ENCODE data around the gene SORCS3. TPM values are rescaled to one million over a fixed set of nuclear protein-coding genes. Genes with fewer than 3 reads are reported as not detected.
A peak's percentile ranks its signal among the peaks of the same experiment; 100 is the strongest.

The SORCS3 gene
- total RNA-seq, 1 donor from 2014 or later: 1.00 TPM

DNA sequence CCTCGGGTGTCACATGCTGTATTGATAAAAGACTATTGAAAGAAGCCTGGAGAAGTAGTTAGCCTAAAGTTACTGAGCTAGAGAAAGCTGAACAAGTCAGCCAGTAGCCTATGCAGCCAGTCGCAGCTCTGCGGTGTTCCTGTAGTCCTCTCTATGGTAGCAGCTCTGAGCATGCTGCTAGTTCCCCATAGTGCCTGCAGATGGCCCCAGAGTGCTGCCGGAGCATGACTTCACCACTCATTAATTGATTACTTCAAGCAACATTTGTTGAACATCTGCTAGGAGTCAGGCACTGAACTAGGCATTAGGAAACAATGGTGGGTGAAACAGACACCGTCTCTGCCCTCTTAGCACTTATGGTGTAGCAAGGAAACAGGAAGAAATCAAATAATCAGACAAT, 422.7 kb downstream of the SORCS3 start:
- no peak overlapping the region for H3K4me3 ChIP-seq (ENCODE audit: insufficient read depth, low read depth, low read length)
- H3K4me1 ChIP-seq (ENCODE audit: insufficient read depth, low read length): peaks cover 5% of the 10 kb centered on the region
- H3K4me2 ChIP-seq (ENCODE audit: low read length): no peak overlapping the region
- H4K20me1 ChIP-seq (ENCODE audit: insufficient read depth, low read length): no peaks in the 10 kb centered on the region
- H2AFZ ChIP-seq (ENCODE audit: low read depth, low read length): no peak overlapping the region
- H3K27me3 ChIP-seq (ENCODE audit: insufficient read depth, low read length): no peaks in the 10 kb centered on the region
- H3K36me3 ChIP-seq (ENCODE audit: insufficient read depth, low read length): no peaks in the 10 kb centered on the region
- H3K27ac Mint-ChIP-seq (ENCODE audit: unreplicated experiment): no peak overlapping the region
- TF ChIP-seq CTCF (IDR thresholded peaks at IDR 0.05; ENCODE audit: insufficient read depth, low read depth, low read length) (peak; percentile 86), EZH2 (IDR thresholded peaks at IDR 0.05; ENCODE audit: insufficient read depth, low read length) (no peak)
- FAIRE-seq: no peak
- H3K9me3 ChIP-seq (ENCODE audit: insufficient read depth, low read depth, low read length): peaks cover 3% of the 10 kb centered on the region
- no peaks in the 10 kb centered on the region for H3K9me3 Mint-ChIP-seq (ENCODE audit: unreplicated experiment)
- no peak overlapping the region for H3K9ac ChIP-seq (ENCODE audit: low read length)
- no peaks in the 10 kb centered on the region for H3K4me1 Mint-ChIP-seq (ENCODE audit: low read depth, unreplicated experiment)
- H3K27me3 Mint-ChIP-seq (ENCODE audit: low read depth, unreplicated experiment): peaks cover 6% of the 10 kb centered on the region
- peak; percentile 42 for DNase-seq (ENCODE audit: low read depth)
- no peaks in the 10 kb centered on the region for H3K36me3 Mint-ChIP-seq (ENCODE audit: low read depth, unreplicated experiment)
- no peak overlapping the region for H3K4me3 Mint-ChIP-seq (ENCODE audit: unreplicated experiment)
- H3K27ac ChIP-seq (ENCODE audit: low read depth, low read length): no peak overlapping the region
- H3K79me2 ChIP-seq (ENCODE audit: insufficient read depth, low read length): no peaks in the 10 kb centered on the region

- H3K27me3 Mint-ChIP-seq (ENCODE audit: low read depth, unreplicated experiment): peaks cover 5% of the 10 kb centered on the region
- H3K27ac ChIP-seq (ENCODE audit: low read depth, low read length): peak overlapping the region; percentile 39
- no peak overlapping the region for H3K4me3 Mint-ChIP-seq (ENCODE audit: unreplicated experiment)
- FAIRE-seq (no peak), DNase-seq (ENCODE audit: low read depth) (peak; percentile 78)
- H3K36me3 ChIP-seq (ENCODE audit: insufficient read depth, low read length): no peaks in the 10 kb centered on the region
- H3K4me1 Mint-ChIP-seq (ENCODE audit: low read depth, unreplicated experiment): no peaks in the 10 kb centered on the region
- H3K9ac ChIP-seq (ENCODE audit: low read length): peak overlapping the region; percentile 10
- H3K36me3 Mint-ChIP-seq (ENCODE audit: low read depth, unreplicated experiment): no peaks in the 10 kb centered on the region
- H3K9me3 ChIP-seq (ENCODE audit: insufficient read depth, low read depth, low read length): no peaks in the 10 kb centered on the region
- no peaks in the 10 kb centered on the region for H3K27me3 ChIP-seq (ENCODE audit: insufficient read depth, low read length)
- no peak for TF ChIP-seq CTCF (IDR thresholded peaks at IDR 0.05; ENCODE audit: insufficient read depth, low read depth, low read length)
- no peak for TF ChIP-seq EZH2 (IDR thresholded peaks at IDR 0.05; ENCODE audit: insufficient read depth, low read length)
- no peaks in the 10 kb centered on the region for H3K79me2 ChIP-seq (ENCODE audit: insufficient read depth, low read length)
- no peak overlapping the region for H3K27ac Mint-ChIP-seq (ENCODE audit: unreplicated experiment)
- peak overlapping the region; percentile 20 for H3K4me2 ChIP-seq (ENCODE audit: low read length)
- H3K4me3 ChIP-seq (ENCODE audit: insufficient read depth, low read depth, low read length): no peak overlapping the region
- no peaks in the 10 kb centered on the region for H4K20me1 ChIP-seq (ENCODE audit: insufficient read depth, low read length)
- peaks cover 5% of the 10 kb centered on the region for H3K4me1 ChIP-seq (ENCODE audit: insufficient read depth, low read length)
- H2AFZ ChIP-seq (ENCODE audit: low read depth, low read length): no peak overlapping the region
- no peaks in the 10 kb centered on the region for H3K9me3 Mint-ChIP-seq (ENCODE audit: unreplicated experiment)
Measured at GRCh38 chr10:105068497-105068896, 427.4 kb downstream of the SORCS3 start.

GRCh38 chr10:105070249-105070648, 429.2 kb downstream of the SORCS3 start:
- H3K9me3 Mint-ChIP-seq (ENCODE audit: unreplicated experiment): no peaks in the 10 kb centered on the region
- Histone ChIP-seq H3K9me3 (ENCODE audit: insufficient read depth, low read depth, low read length) (no peaks in the 10 kb centered on the region), H4K20me1 (ENCODE audit: insufficient read depth, low read length) (no peaks in the 10 kb centered on the region), H2AFZ (ENCODE audit: low read depth, low read length) (no peak overlapping the region), H3K79me2 (ENCODE audit: insufficient read depth, low read length) (no peaks in the 10 kb centered on the region), H3K27ac (ENCODE audit: low read depth, low read length) (no peak overlapping the region), H3K27me3 (ENCODE audit: insufficient read depth, low read length) (no peaks in the 10 kb centered on the region), H3K36me3 (ENCODE audit: insufficient read depth, low read length) (no peaks in the 10 kb centered on the region), H3K4me3 (ENCODE audit: insufficient read depth, low read depth, low read length) (no peak overlapping the region), H3K4me2 (ENCODE audit: low read length) (no peak overlapping the region), H3K9ac (ENCODE audit: low read length) (no peak overlapping the region), H3K4me1 (ENCODE audit: insufficient read depth, low read length) (peaks cover 5% of the 10 kb centered on the region)
- H3K27ac Mint-ChIP-seq (ENCODE audit: unreplicated experiment): no peak overlapping the region
- H3K4me3 Mint-ChIP-seq (ENCODE audit: unreplicated experiment): no peak overlapping the region
- FAIRE-seq (no peak), DNase-seq (ENCODE audit: low read depth) (no peak)
- TF ChIP-seq CTCF (IDR thresholded peaks at IDR 0.05; ENCODE audit: insufficient read depth, low read depth, low read length): peak; percentile 11
- TF ChIP-seq EZH2 (IDR thresholded peaks at IDR 0.05; ENCODE audit: insufficient read depth, low read length): no peak
- H3K4me1 Mint-ChIP-seq (ENCODE audit: low read depth, unreplicated experiment): no peaks in the 10 kb centered on the region
- H3K27me3 Mint-ChIP-seq (ENCODE audit: low read depth, unreplicated experiment): peaks cover 15% of the 10 kb centered on the region
- no peaks in the 10 kb centered on the region for H3K36me3 Mint-ChIP-seq (ENCODE audit: low read depth, unreplicated experiment)
